Activated T-helper 1 cell treated with anti-CD3 and anti-CD28 coated beads, Interleukin-12 subunit alpha, Interleukin-12 subunit beta, Interleukin-2, Interleukin-4 antibody, amounts not matched to agents 30 ng/mL and 10 ng/mL and 1 ng/mL, durations not matched to agents 14 hours and 24 hours and 36 hours (primary cell): ENCODE data around the gene TMEM44. TPM values are rescaled to one million over a fixed set of nuclear protein-coding genes. Genes with fewer than 3 reads are reported as not detected.

Source experiments
- DNase-seq: peaks from one replicate; pipeline ENCODE4 v3.0.0; 2021; ENCODE audit warnings: low spot score
- H3K27ac Mint-ChIP-seq: one replicate; pipeline ENCODE4 v1.8.0; 2021; ENCODE audit warnings: mild to moderate bottlenecking, mixed read lengths
- H3K27me3 Mint-ChIP-seq: one replicate; pipeline ENCODE4 v1.8.0; 2022; ENCODE audit warnings: mild to moderate bottlenecking, moderate library complexity, mixed read lengths; ENCODE audit not compliant: insufficient read depth
- H3K36me3 Mint-ChIP-seq: one replicate; pipeline ENCODE4 v1.8.0; 2021; ENCODE audit warnings: low read depth, mixed read lengths
- H3K4me1 Mint-ChIP-seq: one replicate; pipeline ENCODE4 v1.8.0; 2021; ENCODE audit warnings: low read depth, mixed read lengths
- H3K4me3 Mint-ChIP-seq: one replicate; pipeline ENCODE4 v1.8.0; 2021; ENCODE audit warnings: mild to moderate bottlenecking, moderate library complexity, mixed read lengths
- H3K9me3 Mint-ChIP-seq: one replicate; pipeline ENCODE4 v1.8.0; 2021; ENCODE audit warnings: mixed read lengths
- intact Hi-C: fragments of 100-400 bp; cut with micrococcal nuclease; formaldehyde crosslinking; loops from one replicate; pipeline ENCODE4 v1.15.1; 2024
- total RNA-seq: library from RNA; stranded (reverse); gene quantifications from 2 replicates; pipeline ENCODE4 v1.2.3, GENCODE V29; 2022

TMEM44 gene
- total RNA-seq, 1 donor from 2014 or later = 2.1 TPM

DNA sequence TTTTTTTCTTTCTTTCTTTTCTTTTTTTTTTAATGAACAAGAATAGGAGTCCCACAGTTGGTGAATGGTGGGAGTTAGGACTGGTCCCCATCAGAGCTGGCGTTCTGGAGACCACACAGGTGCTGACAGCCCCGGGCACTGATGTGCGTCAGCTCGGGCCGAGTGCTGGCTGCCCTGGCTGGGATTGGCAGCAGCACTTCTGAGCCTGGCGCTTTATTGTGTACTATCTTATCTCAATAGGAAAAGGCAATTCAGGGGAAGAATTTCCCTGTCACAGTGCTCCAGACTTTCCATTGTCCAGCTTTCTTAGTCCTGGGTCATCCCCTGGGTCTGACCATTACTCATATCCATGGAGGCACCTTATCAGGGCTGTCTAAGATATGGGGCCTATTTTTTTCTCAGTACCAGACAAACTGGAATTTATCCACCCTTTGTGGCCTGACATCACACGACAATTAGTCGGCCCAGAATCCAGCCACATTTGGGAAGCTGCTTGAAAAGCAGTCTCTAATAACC, 54.1 kb downstream of the TMEM44 start:
- Mint-ChIP-seq H3K9me3 (no peaks in the 10 kb centered on the region), H3K4me1 (peaks cover 11% of the 10 kb centered on the region), H3K36me3 (peaks cover 3% of the 10 kb centered on the region), H3K27me3 (peaks cover 10% of the 10 kb centered on the region), H3K27ac (no peak overlapping the region), H3K4me3 (no peak overlapping the region)
- intact Hi-C loops = no loop called here
- DNase-seq = no peak

DNA sequence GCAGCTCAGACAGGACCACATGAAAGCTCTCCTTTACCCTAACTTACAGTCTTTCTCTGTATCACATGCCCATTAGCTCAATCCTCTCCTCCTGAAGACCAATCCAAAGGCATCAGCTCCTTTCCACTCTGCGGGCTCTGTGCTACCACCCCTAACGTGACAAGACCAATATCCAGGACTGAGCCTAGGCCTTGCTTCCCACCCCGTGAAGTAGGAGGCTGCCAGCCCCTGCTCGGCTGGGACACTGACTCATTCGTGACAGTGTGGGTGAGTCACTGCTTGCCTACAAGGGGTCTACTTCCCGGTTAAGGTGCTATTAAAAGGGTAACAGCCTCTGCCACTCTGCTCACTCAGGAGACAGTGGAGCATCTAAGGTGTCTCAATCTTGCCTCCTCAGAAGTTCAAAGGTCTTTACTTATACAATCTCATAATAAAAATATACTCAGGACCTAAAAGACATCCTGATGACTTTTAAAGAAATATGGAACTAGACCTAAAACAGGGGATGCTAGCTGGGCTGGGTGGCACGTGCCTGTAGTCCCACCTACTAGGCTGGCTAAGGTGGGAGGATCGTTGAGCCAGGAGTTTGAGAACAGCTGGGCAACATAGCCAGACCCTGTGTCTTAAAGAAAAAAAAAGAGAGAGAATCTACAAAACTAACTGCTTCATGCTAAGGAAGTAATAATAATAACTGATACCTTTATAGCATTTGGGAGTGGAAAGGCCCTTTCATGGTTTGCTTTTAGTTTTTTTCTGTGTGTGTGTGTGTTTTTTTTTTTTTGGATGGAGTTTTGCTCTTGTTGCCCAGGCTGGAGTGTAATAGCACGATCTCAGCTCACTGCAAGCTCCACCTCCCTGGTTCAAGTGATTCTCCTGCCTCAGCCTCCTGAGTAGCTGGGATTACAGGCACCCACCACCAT, 55.0 kb downstream of the TMEM44 start:
- Mint-ChIP-seq H3K4me3 (no peak overlapping the region), H3K36me3 (no peaks in the 10 kb centered on the region), H3K27ac (no peak overlapping the region), H3K27me3 (peaks cover 12% of the 10 kb centered on the region), H3K9me3 (no peaks in the 10 kb centered on the region), H3K4me1 (peaks cover 14% of the 10 kb centered on the region)
- intact Hi-C loops = no loop called here
- DNase-seq = no peak

- H3K27ac Mint-ChIP-seq = no peak overlapping the region
- intact Hi-C loops = no loop called here
- no peak overlapping the region for H3K4me3 Mint-ChIP-seq
- no peaks in the 10 kb centered on the region for H3K9me3 Mint-ChIP-seq
- H3K4me1 Mint-ChIP-seq = peaks cover 18% of the 10 kb centered on the region
- peaks cover 20% of the 10 kb centered on the region for H3K27me3 Mint-ChIP-seq
- no peak for DNase-seq
- no peaks in the 10 kb centered on the region for H3K36me3 Mint-ChIP-seq
These were observed 57.6 kb downstream of the TMEM44 start for GRCh38 chr3:194575484-194576210.

DNA sequence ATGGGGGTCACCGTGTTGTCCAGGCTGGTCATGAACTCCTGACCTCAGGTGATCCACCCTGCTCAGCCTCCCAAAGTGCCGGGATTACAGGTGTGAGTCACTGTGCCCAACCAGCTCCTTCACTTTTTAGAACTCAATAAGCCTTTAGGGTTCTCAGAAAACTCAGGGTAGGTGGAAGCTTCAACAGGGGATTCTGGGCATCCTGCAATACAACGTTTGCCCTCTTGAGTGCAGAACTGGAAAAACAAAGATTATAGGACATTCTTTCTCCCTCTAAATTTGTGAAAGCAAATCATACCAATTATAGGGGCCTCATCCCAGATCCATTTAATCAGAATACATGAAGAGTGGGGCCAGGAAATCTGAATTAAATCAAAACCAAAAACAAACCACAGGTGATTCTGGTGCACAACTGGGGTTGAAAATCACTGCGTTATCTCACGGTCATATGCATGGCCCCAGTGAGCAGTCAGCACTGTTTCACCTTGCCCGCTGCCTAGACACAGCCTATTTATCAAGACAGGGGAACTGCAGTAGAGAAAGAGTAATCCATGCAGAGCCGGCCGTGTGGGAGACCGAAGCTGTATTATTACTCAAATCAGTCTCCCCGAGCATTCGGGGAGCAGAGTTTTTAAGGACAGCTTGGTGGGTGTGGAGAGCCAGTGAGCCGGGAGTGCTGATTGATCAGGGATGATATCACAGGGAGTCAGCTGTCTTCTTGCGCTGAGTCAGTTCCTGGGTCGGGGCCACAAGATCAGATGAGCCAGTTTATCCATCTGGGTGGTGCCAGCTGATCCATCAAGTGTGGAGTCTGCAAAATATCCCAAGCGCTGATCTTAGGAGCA, 58.4 kb downstream of the TMEM44 start:
- H3K27ac Mint-ChIP-seq = no peak overlapping the region
- intact Hi-C loops = loop anchor here (5.0 kb wide), 1 partner anchor 243 kb away; no protein-coding TSS in a partner anchor
- DNase-seq = no peak
- no peak overlapping the region for H3K4me3 Mint-ChIP-seq
- peaks cover 20% of the 10 kb centered on the region for H3K27me3 Mint-ChIP-seq
- H3K36me3 Mint-ChIP-seq = no peaks in the 10 kb centered on the region
- H3K4me1 Mint-ChIP-seq = peaks cover 18% of the 10 kb centered on the region
- H3K9me3 Mint-ChIP-seq = no peaks in the 10 kb centered on the region

- DNase-seq = no peak
- Mint-ChIP-seq H3K4me3 (no peak overlapping the region), H3K9me3 (no peaks in the 10 kb centered on the region), H3K27me3 (peaks cover 20% of the 10 kb centered on the region), H3K4me1 (peaks cover 18% of the 10 kb centered on the region), H3K36me3 (no peaks in the 10 kb centered on the region), H3K27ac (no peak overlapping the region)
- intact Hi-C loops = loop anchor here (1.0 to 5.0 kb wide), 3 partner anchors 93 to 242 kb away; no protein-coding TSS in a partner anchor
These were observed 59.4 kb downstream of the TMEM44 start for GRCh38 chr3:194573680-194574437.

DNA sequence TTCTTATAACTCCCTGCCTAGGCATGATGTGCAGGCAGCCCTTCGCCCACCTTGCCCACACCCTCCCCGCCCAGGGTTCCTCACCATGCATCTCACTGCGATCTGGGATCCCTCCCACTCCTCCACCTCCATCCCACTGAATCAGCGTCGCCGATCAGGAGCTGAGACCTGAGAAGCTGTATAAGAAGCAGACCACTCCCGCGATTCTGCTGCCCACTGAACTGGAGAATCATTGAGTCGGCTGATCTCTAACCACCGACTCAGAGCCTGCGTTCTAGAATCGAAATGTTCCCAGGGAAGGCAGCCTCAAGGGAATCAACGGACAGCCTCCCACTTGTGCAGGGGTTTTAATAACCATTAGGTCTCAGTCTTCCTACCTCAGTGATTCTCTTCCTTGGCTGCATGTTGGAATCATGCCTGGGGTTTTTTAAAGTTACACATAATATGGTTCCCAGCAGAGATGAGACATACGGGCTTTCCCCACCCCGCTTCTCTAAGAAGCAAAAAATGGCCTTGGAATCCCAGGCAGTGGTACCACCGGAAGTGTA, 60.2 kb downstream of the TMEM44 start:
- intact Hi-C loops = loop anchor here (1.0 to 5.0 kb wide), 3 partner anchors 92 to 241 kb away; no protein-coding TSS in a partner anchor

GRCh38 chr3:194572143-194572789, 61.0 kb downstream of the TMEM44 start:
- Mint-ChIP-seq H3K4me3 (no peak overlapping the region), H3K36me3 (no peaks in the 10 kb centered on the region), H3K4me1 (peaks cover 10% of the 10 kb centered on the region), H3K9me3 (no peaks in the 10 kb centered on the region), H3K27ac (no peak overlapping the region), H3K27me3 (peaks cover 25% of the 10 kb centered on the region)
- no peak for DNase-seq
- intact Hi-C loops = loop anchor here (2.0 to 5.0 kb wide), 2 partner anchors 91 to 240 kb away; no protein-coding TSS in a partner anchor

More for the DNA sequence above, 60.2 kb downstream of the TMEM44 start:
- H3K27ac Mint-ChIP-seq = no peak overlapping the region
- H3K9me3 Mint-ChIP-seq = no peaks in the 10 kb centered on the region
- H3K27me3 Mint-ChIP-seq = peaks cover 20% of the 10 kb centered on the region
- H3K4me1 Mint-ChIP-seq = peaks cover 13% of the 10 kb centered on the region
- H3K4me3 Mint-ChIP-seq = no peak overlapping the region
- no peak for DNase-seq
- H3K36me3 Mint-ChIP-seq = no peaks in the 10 kb centered on the region

- Mint-ChIP-seq H3K4me3 (no peak overlapping the region), H3K27me3 (peaks cover 31% of the 10 kb centered on the region), H3K9me3 (no peaks in the 10 kb centered on the region), H3K4me1 (peaks cover 10% of the 10 kb centered on the region), H3K27ac (no peak overlapping the region), H3K36me3 (no peaks in the 10 kb centered on the region)
- no peak for DNase-seq
- intact Hi-C loops = loop anchor here (2.0 to 5.0 kb wide), 2 partner anchors 91 to 239 kb away; no protein-coding TSS in a partner anchor
These were observed 61.6 kb downstream of the TMEM44 start for GRCh38 chr3:194571491-194572142.

GRCh38 chr3:194570898-194571297, 62.3 kb downstream of the TMEM44 start:
- H3K4me3 Mint-ChIP-seq = no peak overlapping the region
- H3K36me3 Mint-ChIP-seq = no peaks in the 10 kb centered on the region
- DNase-seq = no peak
- H3K27ac Mint-ChIP-seq = no peak overlapping the region
- peaks cover 36% of the 10 kb centered on the region for H3K27me3 Mint-ChIP-seq
- H3K9me3 Mint-ChIP-seq = no peaks in the 10 kb centered on the region
- H3K4me1 Mint-ChIP-seq = peaks cover 10% of the 10 kb centered on the region
- intact Hi-C loops = loop anchor here (5.0 kb wide), 1 partner anchor 239 kb away; no protein-coding TSS in a partner anchor

DNA sequence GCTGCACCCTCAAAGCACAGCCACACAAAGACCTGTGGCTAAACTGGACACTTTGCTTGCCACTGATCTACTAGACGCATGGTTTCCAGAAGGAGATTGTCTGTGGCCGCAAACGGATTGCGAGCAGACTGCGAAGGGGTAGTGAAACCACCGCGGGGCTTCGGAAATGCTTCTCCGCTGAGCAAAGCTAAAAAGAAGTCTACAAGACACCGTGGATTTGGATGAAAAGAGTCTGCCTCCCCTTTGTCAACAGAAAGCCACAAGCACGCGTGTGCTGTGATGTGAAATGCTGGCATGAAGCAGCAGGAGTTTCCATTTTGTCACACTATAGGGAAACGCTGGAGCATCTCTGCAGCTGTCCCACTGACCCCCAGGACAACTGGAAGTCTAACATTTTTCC, 63.0 kb downstream of the TMEM44 start:
- Mint-ChIP-seq H3K4me1 (peaks cover 10% of the 10 kb centered on the region), H3K9me3 (no peaks in the 10 kb centered on the region), H3K36me3 (no peaks in the 10 kb centered on the region), H3K27ac (no peak overlapping the region), H3K27me3 (peaks cover 38% of the 10 kb centered on the region), H3K4me3 (no peak overlapping the region)
- no peak for DNase-seq
- intact Hi-C loops = loop anchor here (5.0 kb wide), 1 partner anchor 238 kb away; no protein-coding TSS in a partner anchor

GRCh38 chr3:194569252-194569651, 64.0 kb downstream of the TMEM44 start:
- no peaks in the 10 kb centered on the region for H3K36me3 Mint-ChIP-seq
- H3K4me3 Mint-ChIP-seq = no peak overlapping the region
- H3K27ac Mint-ChIP-seq = no peak overlapping the region
- no peaks in the 10 kb centered on the region for H3K9me3 Mint-ChIP-seq
- peaks cover 43% of the 10 kb centered on the region for H3K27me3 Mint-ChIP-seq
- H3K4me1 Mint-ChIP-seq = peaks cover 10% of the 10 kb centered on the region
- intact Hi-C loops = no loop called here
- no peak for DNase-seq
